ENCODE measurements around the gene PVR.
A peak's percentile ranks its signal among the peaks of the same experiment; 100 is the strongest.
"Not testable (repeated sequence)": the region's sequence is repeated elsewhere in the genome, so short reads cannot be mapped to it uniquely, and the experiment has no call there.

PVR gene

GRCh38 chr19:44677019-44677811 lies 33.5 kb downstream of the PVR start:
- no peak for DNase-seq (ENCODE audit: extremely low read depth, low read depth)
- TF ChIP-seq, protein P1, sequence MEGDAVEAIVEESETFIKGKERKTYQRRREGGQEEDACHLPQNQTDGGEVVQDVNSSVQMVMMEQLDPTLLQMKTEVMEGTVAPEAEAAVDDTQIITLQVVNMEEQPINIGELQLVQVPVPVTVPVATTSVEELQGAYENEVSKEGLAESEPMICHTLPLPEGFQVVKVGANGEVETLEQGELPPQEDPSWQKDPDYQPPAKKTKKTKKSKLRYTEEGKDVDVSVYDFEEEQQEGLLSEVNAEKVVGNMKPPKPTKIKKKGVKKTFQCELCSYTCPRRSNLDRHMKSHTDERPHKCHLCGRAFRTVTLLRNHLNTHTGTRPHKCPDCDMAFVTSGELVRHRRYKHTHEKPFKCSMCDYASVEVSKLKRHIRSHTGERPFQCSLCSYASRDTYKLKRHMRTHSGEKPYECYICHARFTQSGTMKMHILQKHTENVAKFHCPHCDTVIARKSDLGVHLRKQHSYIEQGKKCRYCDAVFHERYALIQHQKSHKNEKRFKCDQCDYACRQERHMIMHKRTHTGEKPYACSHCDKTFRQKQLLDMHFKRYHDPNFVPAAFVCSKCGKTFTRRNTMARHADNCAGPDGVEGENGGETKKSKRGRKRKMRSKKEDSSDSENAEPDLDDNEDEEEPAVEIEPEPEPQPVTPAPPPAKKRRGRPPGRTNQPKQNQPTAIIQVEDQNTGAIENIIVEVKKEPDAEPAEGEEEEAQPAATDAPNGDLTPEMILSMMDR (IDR thresholded peaks at IDR 0.05; ENCODE audit: low read depth, low read length): no peak

GRCh38 chr19:44680536-44680935 lies 36.8 kb downstream of the PVR start:
- TF ChIP-seq, protein P1 (IDR thresholded peaks at IDR 0.05; ENCODE audit: low read depth, low read length): no peak
- DNase-seq (ENCODE audit: extremely low read depth, low read depth): no peak

- TF ChIP-seq, protein P1 (IDR thresholded peaks at IDR 0.05; ENCODE audit: low read depth, low read length): no peak
- no peak for DNase-seq (ENCODE audit: extremely low read depth, low read depth)
Measured at GRCh38 chr19:44681992-44682790, 38.5 kb downstream of the PVR start.

DNA sequence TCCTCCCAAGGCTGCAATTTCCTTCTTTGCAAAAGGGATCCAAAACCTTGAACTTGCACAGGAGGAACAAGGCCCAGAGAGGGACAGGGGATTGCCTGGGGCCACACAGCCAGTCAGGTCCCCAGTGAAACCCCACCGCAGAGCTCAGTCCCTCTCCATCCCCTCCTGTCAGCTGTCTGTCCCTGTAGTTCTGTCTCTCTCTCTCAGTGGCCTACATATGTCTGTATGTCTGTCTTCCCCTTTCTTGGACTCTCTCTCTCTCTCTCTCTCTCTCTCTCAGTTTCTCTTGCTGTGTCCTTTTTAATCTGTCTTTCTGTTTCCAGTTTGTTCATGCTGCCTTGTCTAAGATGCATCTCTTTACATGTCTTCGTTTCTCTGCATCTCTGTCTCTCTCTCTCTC lies 39.1 kb downstream of the PVR start:
- no peak for DNase-seq (ENCODE audit: extremely low read depth, low read depth)
- TF ChIP-seq, protein P1 (IDR thresholded peaks at IDR 0.05; ENCODE audit: low read depth, low read length): no peak

DNA sequence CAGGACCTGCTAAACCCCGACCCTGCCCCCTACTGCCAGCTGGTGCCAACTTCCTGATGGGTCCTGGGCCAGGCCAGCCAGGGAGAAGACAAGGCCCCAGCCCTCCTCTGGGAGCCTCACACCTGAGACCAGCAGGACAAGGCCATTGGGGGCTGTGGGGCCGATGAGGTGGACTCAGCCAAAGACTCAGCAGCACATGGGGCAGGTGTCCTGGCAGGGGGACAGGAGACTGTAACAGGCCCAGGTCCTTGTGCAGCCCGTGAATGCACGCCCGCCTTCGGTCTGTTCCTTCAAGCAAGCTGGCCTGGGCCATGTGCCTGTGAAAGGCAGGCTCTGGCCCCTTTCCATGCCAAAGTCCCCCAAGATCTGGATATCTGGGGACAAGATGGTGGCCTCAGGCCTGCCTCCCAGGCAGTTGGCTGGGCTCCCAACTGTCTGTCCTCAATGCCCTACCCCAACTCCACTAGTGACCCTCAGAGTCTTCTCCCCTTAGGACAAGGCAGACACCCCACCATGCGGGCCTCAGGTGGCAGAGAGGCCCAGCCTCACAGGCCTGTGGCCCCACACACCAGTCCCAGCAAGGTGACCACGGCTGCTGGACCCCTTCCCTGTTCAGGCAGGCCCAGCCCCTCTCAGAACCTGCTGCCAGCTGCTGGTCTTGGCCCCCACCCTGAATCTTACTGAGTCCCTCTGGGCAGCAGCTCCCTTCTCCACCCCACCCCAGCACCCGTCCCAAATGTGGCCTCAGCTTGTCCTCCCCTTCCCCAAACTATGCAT lies 39.9 kb downstream of the PVR start:
- no peak for DNase-seq (ENCODE audit: extremely low read depth, low read depth)

DNA sequence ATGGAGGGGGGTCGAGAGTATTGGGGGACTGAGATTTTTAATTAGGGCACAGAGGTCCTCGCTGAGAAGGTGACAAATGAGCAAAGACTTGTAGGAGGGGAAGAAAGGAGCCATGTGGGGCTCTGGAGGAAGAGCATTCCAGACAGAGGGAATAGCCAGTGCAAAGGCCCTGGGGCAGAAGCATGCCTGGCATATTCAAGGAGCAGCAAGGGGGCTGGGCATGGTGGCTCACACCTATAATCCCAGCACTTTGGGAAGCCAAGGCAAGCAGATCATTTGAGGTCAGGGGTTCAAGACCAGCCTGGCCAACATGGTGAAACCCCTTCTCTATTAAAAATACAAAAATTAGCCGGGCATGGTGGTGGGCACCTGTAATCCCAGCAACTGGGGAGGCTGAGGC lies 40.7 kb downstream of the PVR start:
- not testable (repeated sequence) for DNase-seq (ENCODE audit: extremely low read depth, low read depth)

More for the DNA sequence above, 39.9 kb downstream of the PVR start:
- TF ChIP-seq, protein P1 (IDR thresholded peaks at IDR 0.05; ENCODE audit: low read depth, low read length): no peak

DNA sequence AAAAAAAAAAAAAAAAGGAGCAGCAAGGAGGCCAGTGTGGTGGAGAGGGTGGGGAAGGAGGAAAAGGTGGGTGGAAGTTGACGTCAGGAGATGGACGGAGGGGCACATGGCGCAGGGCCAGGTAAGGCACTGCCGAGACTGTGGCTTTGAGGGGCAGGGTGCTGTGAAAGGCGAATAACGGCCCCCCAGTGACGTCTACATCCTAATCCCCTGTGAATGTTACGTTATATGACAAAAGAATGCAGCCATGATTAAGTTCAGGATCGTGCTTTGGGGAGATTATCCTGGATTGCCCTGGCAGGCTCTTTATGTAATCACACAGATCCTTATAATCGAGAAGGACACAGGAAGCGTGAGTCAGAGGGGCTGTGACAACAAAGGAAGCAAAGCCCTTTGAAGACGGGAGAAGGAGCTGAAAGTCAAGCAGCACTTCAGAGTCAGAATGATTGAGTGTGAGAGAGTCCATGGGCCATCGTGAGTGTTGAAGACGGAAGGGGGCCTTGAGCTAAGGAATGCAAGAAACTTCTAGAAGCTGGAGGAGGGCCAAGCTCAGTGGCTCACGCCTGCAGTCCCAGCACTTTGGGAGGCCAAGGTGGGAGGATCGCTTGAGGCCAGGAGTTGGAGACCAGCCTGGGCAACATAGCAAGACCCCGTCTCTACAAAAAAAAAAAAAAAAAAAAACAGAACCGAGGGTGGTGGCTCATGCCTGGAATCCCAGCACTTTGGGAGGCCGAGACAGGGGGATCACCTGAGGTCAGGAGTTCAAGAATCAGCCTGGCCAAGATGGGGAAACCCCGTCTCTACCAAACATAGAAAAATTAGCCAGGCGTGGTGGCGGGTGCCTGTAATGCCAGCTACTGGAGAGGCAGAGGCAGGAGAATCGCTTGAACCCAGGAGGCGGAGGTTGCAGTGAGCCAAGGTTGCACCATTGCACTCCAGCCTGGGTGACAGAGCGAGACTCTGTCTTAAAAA lies 41.5 kb downstream of the PVR start:
- DNase-seq (ENCODE audit: extremely low read depth, low read depth): peak; percentile 75
- TF ChIP-seq, protein P1 (IDR thresholded peaks at IDR 0.05; ENCODE audit: low read depth, low read length): no peak
